SK-N-SH (cell line): ENCODE data around the gene NOP9.

ENCODE experiments used
- CHD2 ChIP-seq: fragments of 150-350 bp; IDR thresholded peaks from 2 replicates; pipeline ENCODE4 v1.6.1; 2018; ENCODE audit warnings: low read length; ENCODE audit not compliant: partially characterized antibody
- FOXJ3 ChIP-seq: sonication (generic); formaldehyde crosslinking; IDR thresholded peaks from 2 replicates; pipeline ENCODE4 v1.5.1; 2020; ENCODE audit warnings: mild to moderate bottlenecking, missing genetic modification reagents
- GABPA ChIP-seq: IDR thresholded peaks from 2 replicates; pipeline ENCODE4 v1.4.0; 2012; ENCODE audit warnings: low read depth, mild to moderate bottlenecking
- MAX ChIP-seq: IDR thresholded peaks from 2 replicates; pipeline ENCODE4 v1.4.0; 2012; ENCODE audit warnings: low read depth
- RAD21 ChIP-seq: IDR thresholded peaks from 2 replicates; pipeline ENCODE4 v1.6.1; 2012; ENCODE audit warnings: mild to moderate bottlenecking, low read length
- REST ChIP-seq: IDR thresholded peaks from 2 replicates; pipeline ENCODE4 v1.6.1; 2012; ENCODE audit warnings: mild to moderate bottlenecking, low read depth, low read length, moderate library complexity
- RFX5 ChIP-seq: IDR thresholded peaks from 2 replicates; pipeline ENCODE4 v1.6.1; 2012; ENCODE audit warnings: mild to moderate bottlenecking, improper control_type of control experiment, low read length
- SMC3 ChIP-seq: IDR thresholded peaks from 2 replicates; pipeline ENCODE4 v1.6.1; 2012; ENCODE audit warnings: low read depth, low read length, improper control_type of control experiment
- TF ChIP-seq, protein P1 (sequence below): fragments of 200-600 bp; sonication (generic); IDR thresholded peaks from 2 replicates; pipeline ENCODE4 v1.6.1; 2017; ENCODE audit warnings: antibody characterized with exemption, mild to moderate bottlenecking, moderate library complexity
- TF ChIP-seq, protein P2 (sequence below): fragments of 150-350 bp; IDR thresholded peaks from 2 replicates; pipeline ENCODE4 v1.6.1; 2017; ENCODE audit warnings: antibody characterized with exemption, low read length, low read depth, borderline replicate concordance

- TF ChIP-seq, protein P1, sequence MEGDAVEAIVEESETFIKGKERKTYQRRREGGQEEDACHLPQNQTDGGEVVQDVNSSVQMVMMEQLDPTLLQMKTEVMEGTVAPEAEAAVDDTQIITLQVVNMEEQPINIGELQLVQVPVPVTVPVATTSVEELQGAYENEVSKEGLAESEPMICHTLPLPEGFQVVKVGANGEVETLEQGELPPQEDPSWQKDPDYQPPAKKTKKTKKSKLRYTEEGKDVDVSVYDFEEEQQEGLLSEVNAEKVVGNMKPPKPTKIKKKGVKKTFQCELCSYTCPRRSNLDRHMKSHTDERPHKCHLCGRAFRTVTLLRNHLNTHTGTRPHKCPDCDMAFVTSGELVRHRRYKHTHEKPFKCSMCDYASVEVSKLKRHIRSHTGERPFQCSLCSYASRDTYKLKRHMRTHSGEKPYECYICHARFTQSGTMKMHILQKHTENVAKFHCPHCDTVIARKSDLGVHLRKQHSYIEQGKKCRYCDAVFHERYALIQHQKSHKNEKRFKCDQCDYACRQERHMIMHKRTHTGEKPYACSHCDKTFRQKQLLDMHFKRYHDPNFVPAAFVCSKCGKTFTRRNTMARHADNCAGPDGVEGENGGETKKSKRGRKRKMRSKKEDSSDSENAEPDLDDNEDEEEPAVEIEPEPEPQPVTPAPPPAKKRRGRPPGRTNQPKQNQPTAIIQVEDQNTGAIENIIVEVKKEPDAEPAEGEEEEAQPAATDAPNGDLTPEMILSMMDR = no peak; the same call in 1 of the 2 replicates
- no peak for TF ChIP-seq RAD21
- TF ChIP-seq RFX5 = no peak
- no peak for TF ChIP-seq FOXJ3 (CRISPR knock-in tag)
- TF ChIP-seq GABPA = no peak
- TF ChIP-seq REST = no peak
- TF ChIP-seq, protein P2, sequence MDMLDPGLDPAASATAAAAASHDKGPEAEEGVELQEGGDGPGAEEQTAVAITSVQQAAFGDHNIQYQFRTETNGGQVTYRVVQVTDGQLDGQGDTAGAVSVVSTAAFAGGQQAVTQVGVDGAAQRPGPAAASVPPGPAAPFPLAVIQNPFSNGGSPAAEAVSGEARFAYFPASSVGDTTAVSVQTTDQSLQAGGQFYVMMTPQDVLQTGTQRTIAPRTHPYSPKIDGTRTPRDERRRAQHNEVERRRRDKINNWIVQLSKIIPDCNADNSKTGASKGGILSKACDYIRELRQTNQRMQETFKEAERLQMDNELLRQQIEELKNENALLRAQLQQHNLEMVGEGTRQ = no peak
- TF ChIP-seq CHD2 = no peak
- no peak for TF ChIP-seq SMC3
- no peak for TF ChIP-seq MAX
Measured at GRCh38 chr14:24273422-24273998, 26.1 kb upstream of the NOP9 start.
